GM21526 (cell line): Measurements from ENCODE around the gene NFIX.

Experiments used
- ATAC-seq: cut with Tn5 transposase; IDR thresholded peaks from one replicate; pipeline ENCODE4 v1.9.1; 2021; ENCODE audit warnings: moderate library complexity; ENCODE audit not compliant: unreplicated experiment, low FRiP score

NFIX gene

DNA sequence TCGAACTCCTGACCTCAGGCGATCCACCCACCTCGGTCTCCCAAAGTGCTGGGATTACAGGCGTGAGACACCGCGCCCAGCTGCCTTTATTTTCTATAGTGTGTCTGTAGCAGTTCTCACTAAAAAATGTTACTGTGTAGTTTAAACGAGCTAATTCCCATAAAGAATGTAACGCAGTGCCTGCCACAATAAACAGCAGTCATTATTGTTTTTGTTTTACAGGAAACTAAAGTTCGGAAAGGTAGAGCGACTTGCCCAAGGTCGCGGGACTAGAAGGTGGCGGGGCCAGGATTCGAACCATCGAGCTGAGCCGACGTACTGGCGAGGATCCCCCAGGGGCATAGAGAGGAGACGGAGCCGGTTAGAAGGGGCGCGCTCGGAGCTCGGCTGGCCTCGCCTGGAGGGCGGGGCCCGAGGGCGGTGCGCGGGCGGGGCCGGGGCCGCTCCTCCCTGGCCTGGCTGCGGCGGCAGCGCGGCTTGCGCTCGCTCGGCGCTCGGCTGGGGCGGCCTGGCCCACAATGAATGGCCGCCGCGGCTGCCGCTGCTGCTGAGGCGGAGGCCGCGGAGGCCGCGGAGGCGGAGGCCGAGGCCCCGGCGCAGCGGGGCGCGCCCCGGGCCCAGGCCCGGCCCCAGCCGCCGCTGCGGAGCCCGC, 122.6 kb downstream of the NFIX start, which contains the start of gene NACC1:
TSS of gene NACC1 (plus strand) at position 493 of the 652 bp plus-strand sequence. CDS start 16,944 bp downstream, outside the sequence.
- no peak for ATAC-seq

- no peak for ATAC-seq
Measured at GRCh38 chr19:13118424-13119193, 123.3 kb downstream of the NFIX start.

- ATAC-seq: no peak
Measured at GRCh38 chr19:13119627-13120026, 124.4 kb downstream of the NFIX start.

- no peak for ATAC-seq
Measured at GRCh38 chr19:13120031-13120430, 124.8 kb downstream of the NFIX start.

GRCh38 chr19:13120817-13121216, 125.5 kb downstream of the NFIX start:
- no peak for ATAC-seq

DNA sequence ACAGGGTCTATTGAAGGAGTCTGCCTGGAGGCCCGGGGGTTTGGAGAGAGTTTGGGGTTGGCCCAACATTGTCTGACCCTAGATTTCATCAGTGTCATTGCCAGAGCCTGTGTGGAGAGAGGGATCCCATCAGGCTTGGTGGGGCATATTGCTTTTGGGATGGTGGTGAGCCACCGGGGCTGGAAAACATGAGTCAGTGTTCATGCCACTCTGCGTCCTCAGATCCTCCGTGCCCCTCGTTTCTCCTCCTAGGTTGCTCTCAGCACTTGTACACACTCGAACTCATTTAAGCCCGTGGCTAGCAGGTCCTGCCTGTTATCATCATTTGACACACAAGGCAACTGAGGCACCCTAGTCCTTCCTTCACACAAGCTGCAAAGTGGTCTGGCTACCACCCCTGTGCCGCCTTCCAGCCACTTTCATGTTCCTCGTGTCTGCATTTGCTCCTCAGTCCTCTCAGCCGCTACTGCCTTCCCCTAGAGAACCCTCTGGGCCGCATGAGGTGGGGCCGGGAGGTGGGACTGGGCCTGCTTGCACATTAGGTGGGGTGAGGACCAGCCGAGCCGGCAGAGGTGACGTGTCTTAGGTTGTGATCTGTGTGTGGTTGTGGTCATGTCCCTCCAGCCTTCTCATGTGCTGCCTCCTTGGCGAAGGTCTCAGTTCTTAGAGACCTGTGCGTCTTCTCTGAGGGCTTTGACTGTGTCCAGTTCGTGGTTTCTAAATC, 126.4 kb downstream of the NFIX start:
- ATAC-seq: no peak

- no peak for ATAC-seq
Measured at GRCh38 chr19:13122275-13122878, 127.1 kb downstream of the NFIX start.

DNA sequence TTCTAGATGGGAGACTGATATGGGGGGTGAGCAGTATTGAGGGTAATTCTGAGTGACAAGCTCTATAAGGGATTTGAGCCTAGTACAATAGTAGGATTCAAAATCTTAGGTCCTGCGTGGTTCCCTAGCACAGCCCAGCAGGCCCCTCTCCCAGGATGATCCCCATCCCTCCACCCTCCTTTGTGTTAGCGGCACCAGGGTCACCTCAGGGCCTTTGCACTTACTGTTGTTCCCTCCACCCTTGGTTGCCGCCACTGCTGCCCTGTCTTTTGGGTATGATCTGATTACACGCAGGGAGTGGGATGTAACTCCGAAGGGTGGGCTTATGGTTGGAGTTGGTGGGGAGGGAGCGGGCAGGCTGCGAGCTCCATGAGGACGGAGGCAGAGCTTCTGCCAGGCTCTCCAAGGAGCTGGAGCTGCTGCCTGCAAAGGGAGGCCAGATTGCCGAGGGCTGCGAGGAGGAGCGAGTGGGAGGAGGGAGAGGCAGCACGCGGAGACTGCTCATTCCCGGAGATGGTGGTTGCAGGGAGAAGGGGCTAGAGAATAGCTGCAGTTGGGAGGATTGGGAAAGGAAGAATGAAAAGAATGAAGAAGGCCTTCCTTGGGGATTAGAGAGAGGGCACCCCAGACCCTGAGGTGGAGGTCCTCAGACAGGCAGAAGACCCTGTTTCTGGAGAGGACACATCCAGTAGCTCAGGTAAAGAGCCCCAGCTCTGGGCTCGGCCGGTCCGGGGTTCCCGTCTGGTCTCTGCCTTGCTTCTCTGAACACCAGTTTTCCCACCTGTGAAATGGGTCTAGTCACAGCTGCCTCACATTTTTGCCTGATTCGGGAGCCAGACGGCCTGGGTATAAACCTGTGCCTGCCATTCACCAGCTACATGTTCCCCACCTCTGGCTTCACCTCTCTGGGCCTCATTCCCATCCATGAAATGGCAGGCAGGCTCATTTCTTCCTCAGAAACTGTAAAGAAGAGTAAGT, 128.0 kb downstream of the NFIX start:
- ATAC-seq: no peak

GRCh38 chr19:13127051-13127450, 131.8 kb downstream of the NFIX start:
- no peak for ATAC-seq

- no peak for ATAC-seq
Measured at GRCh38 chr19:13127811-13128575, 132.7 kb downstream of the NFIX start.

- no peak for ATAC-seq
Measured at GRCh38 chr19:13128583-13128982, 133.3 kb downstream of the NFIX start.

DNA sequence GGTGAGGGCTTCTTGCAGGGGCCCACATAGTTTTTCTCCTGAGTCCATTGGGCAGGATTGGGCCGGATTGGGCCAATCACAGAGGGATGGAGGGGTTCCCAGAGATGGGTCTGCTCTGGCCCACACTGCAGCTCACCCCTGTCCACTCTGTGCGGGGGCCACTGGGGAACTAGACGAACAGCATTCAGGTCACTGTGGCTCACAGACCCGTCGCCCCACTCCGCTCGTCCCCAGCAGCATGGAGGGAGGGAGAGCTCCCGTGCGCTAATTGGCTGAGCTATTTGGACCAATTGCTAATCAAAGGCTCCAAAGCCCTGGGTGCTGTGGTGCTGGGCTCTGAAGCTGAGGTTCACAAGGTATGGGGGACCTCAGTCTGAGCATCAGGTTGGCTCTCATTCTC, 134.1 kb downstream of the NFIX start:
- ATAC-seq: no peak

DNA sequence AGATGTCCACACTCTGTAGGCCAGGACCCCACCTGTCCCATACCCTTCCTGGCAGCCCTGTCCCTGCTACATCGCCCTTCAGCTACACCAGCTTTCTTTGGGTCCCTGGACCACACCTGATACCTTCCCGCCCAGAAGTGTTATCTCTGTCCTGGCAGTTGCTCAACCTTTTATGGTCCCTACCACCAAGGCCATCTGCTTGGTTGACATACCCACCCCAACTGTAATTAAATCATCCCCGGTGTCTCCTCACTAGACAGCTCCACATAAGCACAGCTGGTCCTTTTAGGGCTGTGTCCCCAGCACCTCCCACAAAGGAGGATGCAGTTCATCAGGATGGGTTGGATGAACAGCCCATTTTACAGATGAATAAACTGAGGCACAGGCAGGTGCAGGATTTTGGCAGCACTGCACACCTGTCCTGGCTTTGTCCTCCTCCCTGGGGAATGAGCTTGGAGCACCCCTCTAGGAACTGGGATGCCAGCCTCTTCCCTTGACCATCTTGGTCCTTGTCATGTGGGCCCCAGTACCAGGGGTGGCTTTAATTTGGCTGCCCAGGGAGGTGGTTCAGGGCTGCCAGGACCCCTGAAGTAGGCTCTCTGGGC, 135.7 kb downstream of the NFIX start:
- no peak for ATAC-seq

DNA sequence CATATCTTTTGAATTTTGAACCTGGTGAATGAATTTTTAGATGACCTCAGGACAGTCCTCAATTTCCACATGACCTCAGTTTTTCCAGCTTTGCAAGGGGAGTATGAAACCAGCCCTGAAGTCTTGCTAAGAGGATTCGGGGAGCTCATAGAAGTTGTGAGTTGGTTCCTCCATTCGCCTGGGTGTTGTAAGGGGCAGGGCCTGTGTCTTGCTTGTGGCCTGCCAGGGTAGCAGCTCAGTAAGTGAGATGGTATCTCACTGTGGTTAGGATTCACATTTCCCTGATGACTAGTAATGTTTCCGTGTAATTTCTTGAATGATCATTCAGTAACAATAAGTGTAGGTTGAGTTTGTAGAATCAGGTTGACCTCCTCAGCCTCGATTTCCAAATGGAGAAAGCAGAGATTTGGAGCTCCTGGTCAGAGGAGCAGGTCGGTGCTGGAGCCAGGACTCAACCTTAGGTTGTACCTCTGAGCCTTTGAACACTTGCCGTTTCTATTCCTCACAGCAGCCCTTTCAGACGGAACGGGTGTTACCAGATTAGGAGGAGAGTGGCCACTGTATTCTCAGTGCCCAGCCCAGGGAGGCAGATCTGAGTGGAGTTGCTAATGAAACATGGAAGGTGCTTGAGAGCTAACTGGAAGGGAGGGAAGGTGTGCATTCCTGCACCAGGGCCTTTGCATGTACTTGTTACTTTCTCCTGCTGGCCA, 137.4 kb downstream of the NFIX start:
- ATAC-seq: no peak

- no peak for ATAC-seq
Measured at GRCh38 chr19:13133241-13133870, 138.1 kb downstream of the NFIX start.

GRCh38 chr19:13134626-13135025, 139.4 kb downstream of the NFIX start:
- no peak for ATAC-seq
